ENCODE results near the gene PSG5.

GRCh38 chr19:43224855-43225253, 38.5 kb upstream of the PSG5 start:
- no peak for TF ChIP-seq EZH2 (optimal IDR thresholded peaks at IDR 0.05; ENCODE audit: low read depth, low read length)
- no peak for TF ChIP-seq CTCF (IDR thresholded peaks at IDR 0.05; ENCODE audit: low read length)
